Stimulated activated naive CD8-positive, alpha-beta T cell treated with anti-CD3 and anti-CD28 coated beads, Interleukin-15, Interleukin-2, amounts not matched to agents 100 U/mL and 50 U/mL, for 24 hours (primary cell): ENCODE measurements around the gene NOL8.

Source experiments
- ATAC-seq: fragments of 150-1000 bp; cut with Tn5 transposase; one replicate; pipeline ENCODE4 v1.10.0; 2021
- DNase-seq: peaks from one replicate; pipeline ENCODE4 v3.0.0; 2021

Gene NOL8

GRCh38 chr9:92310562-92310961, 14.6 kb downstream of the NOL8 start:
- no peak for DNase-seq

GRCh38 chr9:92308893-92309292, 16.3 kb downstream of the NOL8 start:
- ATAC-seq (no peak), DNase-seq (no peak)

More at GRCh38 chr9:92310562-92310961, 14.6 kb downstream of the NOL8 start:
- ATAC-seq, result no peak

GRCh38 chr9:92300936-92301335, 24.2 kb downstream of the NOL8 start:
- ATAC-seq (no peak), DNase-seq (no peak)

- ATAC-seq, result no peak
Measured at GRCh38 chr9:92299116-92299515, 26.0 kb downstream of the NOL8 start.

GRCh38 chr9:92298036-92298435, 27.1 kb downstream of the NOL8 start:
- no peak for ATAC-seq
- no peak for DNase-seq

More at GRCh38 chr9:92299116-92299515, 26.0 kb downstream of the NOL8 start:
- DNase-seq, result no peak

GRCh38 chr9:92297611-92298010, 27.5 kb downstream of the NOL8 start:
- ATAC-seq, result no peak
- no peak for DNase-seq

GRCh38 chr9:92295827-92296258, 29.3 kb downstream of the NOL8 start:
- no peak for ATAC-seq
- no peak for DNase-seq

GRCh38 chr9:92295240-92295790, 29.8 kb downstream of the NOL8 start:
- DNase-seq (no peak), ATAC-seq (no peak)

GRCh38 chr9:92294297-92294676, 30.9 kb downstream of the NOL8 start:
- peak; percentile 19 for DNase-seq
- ATAC-seq, result no peak

- ATAC-seq, result peak; percentile 97
- DNase-seq, result peak; percentile 99
Measured at GRCh38 chr9:92293452-92294296, 31.5 kb downstream of the NOL8 start, which contains the start of gene IARS1. Gene IARS1, minus strand, starts transcription at chr9:92293697. Its CDS starts 4,278 bp downstream, at chr9:92289419.

GRCh38 chr9:92293075-92293354, 32.1 kb downstream of the NOL8 start:
- no peak for ATAC-seq

GRCh38 chr9:92292338-92293074, 32.6 kb downstream of the NOL8 start:
- ATAC-seq, result no peak

More at GRCh38 chr9:92293075-92293354, 32.1 kb downstream of the NOL8 start:
- no peak for DNase-seq

GRCh38 chr9:92291577-92291976, 33.6 kb downstream of the NOL8 start:
- DNase-seq (no peak), ATAC-seq (no peak)

More at GRCh38 chr9:92292338-92293074, 32.6 kb downstream of the NOL8 start:
- no peak for DNase-seq

- no peak for ATAC-seq
Measured at GRCh38 chr9:92290785-92291429, 34.2 kb downstream of the NOL8 start.

GRCh38 chr9:92289708-92290390, 35.3 kb downstream of the NOL8 start:
- no peak for ATAC-seq

More at GRCh38 chr9:92290785-92291429, 34.2 kb downstream of the NOL8 start:
- no peak for DNase-seq

GRCh38 chr9:92279302-92279701, 45.8 kb downstream of the NOL8 start:
- DNase-seq, result no peak
- ATAC-seq, result no peak

More at GRCh38 chr9:92289708-92290390, 35.3 kb downstream of the NOL8 start:
- no peak for DNase-seq

- ATAC-seq, result no peak
- DNase-seq, result no peak
Measured at GRCh38 chr9:92278110-92278509, 47.0 kb downstream of the NOL8 start.

GRCh38 chr9:92276331-92277032, 48.7 kb downstream of the NOL8 start:
- DNase-seq, result no peak
- ATAC-seq, result peak; percentile 72

GRCh38 chr9:92275541-92275940, 49.6 kb downstream of the NOL8 start:
- ATAC-seq (no peak), DNase-seq (no peak)

- no peak for DNase-seq
Measured at GRCh38 chr9:92270511-92270910, 54.6 kb downstream of the NOL8 start.

GRCh38 chr9:92266486-92266885, 58.7 kb downstream of the NOL8 start:
- DNase-seq, result no peak
- no peak for ATAC-seq

More at GRCh38 chr9:92270511-92270910, 54.6 kb downstream of the NOL8 start:
- no peak for ATAC-seq
